ENCODE data around the gene ABCC2. TPM values are rescaled to one million over a fixed set of nuclear protein-coding genes. Genes with fewer than 3 reads are reported as not detected.

Gene ABCC2
- total and polyA plus RNA-seq, 2 donors (not counting 1 experiment from before 2014, with no cell fraction given) = 0.17 to 0.66 TPM

DNA sequence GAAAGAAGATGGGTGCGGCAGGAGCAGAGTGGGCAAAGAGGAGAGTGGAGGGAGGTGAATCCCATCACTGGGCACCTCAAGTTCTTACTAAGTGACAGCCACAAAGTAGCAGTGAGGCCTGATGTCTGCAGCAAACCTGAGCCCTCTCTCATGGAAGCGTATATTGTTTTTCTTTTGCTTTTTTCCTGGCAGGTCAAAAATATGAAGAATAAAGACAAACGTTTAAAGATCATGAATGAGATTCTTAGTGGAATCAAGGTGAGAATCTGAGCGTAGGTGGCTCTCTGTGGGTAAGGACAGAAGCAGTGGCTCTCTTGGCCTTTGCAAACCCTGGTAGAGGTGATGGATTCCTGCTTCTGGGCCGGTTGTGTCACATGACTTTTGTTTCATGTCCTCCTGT is 22.8 kb downstream of the ABCC2 start:
- Histone ChIP-seq H3K9me3 (ENCODE audit: control insufficient read depth, insufficient read depth, low read depth, low read length) (no peaks in the 10 kb centered on the region), H3K36me3 (ENCODE audit: control insufficient read depth, insufficient read depth, low read length) (no peaks in the 10 kb centered on the region), H3K4me1 (ENCODE audit: control insufficient read depth, extremely low read depth, insufficient read depth, low read length) (no peaks in the 10 kb centered on the region), H4K20me1 (ENCODE audit: control insufficient read depth, extremely low read depth, insufficient read depth, low read length) (no peaks in the 10 kb centered on the region), H2AFZ (ENCODE audit: low read length) (no peak overlapping the region), H3K4me2 (ENCODE audit: extremely low read depth, insufficient read depth, low read length) (no peak overlapping the region), H3K4me3 (replicated peaks in 1 of 4; ENCODE audit: control extremely low read depth in 1 of 4, insufficient read depth in 1 of 4, low read depth in 3 of 4, low read length in 4 of 4) (no peak overlapping the region), H3K9ac (ENCODE audit: insufficient read depth, low read length) (no peak overlapping the region), H3K79me2 (ENCODE audit: control insufficient read depth, insufficient read depth, low read length) (no peaks in the 10 kb centered on the region), H3K27ac (ENCODE audit: insufficient read depth, low read length) (no peak overlapping the region), H3K27me3 (ENCODE audit: control insufficient read depth, insufficient read depth, low read length) (no peaks in the 10 kb centered on the region)
- TF ChIP-seq, protein P1, sequence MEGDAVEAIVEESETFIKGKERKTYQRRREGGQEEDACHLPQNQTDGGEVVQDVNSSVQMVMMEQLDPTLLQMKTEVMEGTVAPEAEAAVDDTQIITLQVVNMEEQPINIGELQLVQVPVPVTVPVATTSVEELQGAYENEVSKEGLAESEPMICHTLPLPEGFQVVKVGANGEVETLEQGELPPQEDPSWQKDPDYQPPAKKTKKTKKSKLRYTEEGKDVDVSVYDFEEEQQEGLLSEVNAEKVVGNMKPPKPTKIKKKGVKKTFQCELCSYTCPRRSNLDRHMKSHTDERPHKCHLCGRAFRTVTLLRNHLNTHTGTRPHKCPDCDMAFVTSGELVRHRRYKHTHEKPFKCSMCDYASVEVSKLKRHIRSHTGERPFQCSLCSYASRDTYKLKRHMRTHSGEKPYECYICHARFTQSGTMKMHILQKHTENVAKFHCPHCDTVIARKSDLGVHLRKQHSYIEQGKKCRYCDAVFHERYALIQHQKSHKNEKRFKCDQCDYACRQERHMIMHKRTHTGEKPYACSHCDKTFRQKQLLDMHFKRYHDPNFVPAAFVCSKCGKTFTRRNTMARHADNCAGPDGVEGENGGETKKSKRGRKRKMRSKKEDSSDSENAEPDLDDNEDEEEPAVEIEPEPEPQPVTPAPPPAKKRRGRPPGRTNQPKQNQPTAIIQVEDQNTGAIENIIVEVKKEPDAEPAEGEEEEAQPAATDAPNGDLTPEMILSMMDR (conservative IDR thresholded peaks at IDR 0.05 in 1 of 2, IDR thresholded peaks at IDR 0.05 in 1 of 2; ENCODE audit: low read depth in 1 of 2, low read length in 2 of 2) = no peak
- TF ChIP-seq EZH2 (IDR thresholded peaks at IDR 0.05; ENCODE audit: low read length, missing control alignments) = no peak
- no peak for DNase-seq (ENCODE audit: low read depth in 2 of 2)

DNA sequence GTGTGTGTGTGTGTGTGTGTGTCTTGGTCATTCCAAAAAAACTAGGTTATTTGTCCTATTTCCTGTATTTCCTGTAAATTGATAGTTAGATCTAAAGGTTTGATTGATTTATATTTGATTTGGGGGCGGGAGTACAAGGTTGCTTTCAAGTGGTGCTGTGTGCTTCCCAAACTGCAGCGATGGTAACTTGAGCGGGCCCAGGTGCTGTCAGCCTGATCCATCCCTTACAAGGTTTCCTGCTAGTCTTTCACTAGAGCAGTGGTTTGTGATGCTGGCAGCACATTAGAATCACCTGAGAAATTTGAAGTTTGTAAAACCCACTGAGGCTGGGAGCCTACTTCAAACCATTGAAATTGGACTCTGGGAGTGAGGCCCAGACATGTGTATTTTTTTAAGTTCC is 23.7 kb downstream of the ABCC2 start:
- no peaks in the 10 kb centered on the region for H3K9me3 ChIP-seq (ENCODE audit: control insufficient read depth, insufficient read depth, low read depth, low read length)
- DNase-seq (ENCODE audit: low read depth in 2 of 2) = no peak
- H3K4me3 ChIP-seq (replicated peaks in 1 of 4; ENCODE audit: control extremely low read depth in 1 of 4, insufficient read depth in 1 of 4, low read depth in 3 of 4, low read length in 4 of 4) = no peak overlapping the region
- H4K20me1 ChIP-seq (ENCODE audit: control insufficient read depth, extremely low read depth, insufficient read depth, low read length) = no peaks in the 10 kb centered on the region
- no peaks in the 10 kb centered on the region for H3K36me3 ChIP-seq (ENCODE audit: control insufficient read depth, insufficient read depth, low read length)
- no peaks in the 10 kb centered on the region for H3K4me1 ChIP-seq (ENCODE audit: control insufficient read depth, extremely low read depth, insufficient read depth, low read length)
- H3K27ac ChIP-seq (ENCODE audit: insufficient read depth, low read length) = no peak overlapping the region
- H3K9ac ChIP-seq (ENCODE audit: insufficient read depth, low read length) = no peak overlapping the region
- H2AFZ ChIP-seq (ENCODE audit: low read length) = no peak overlapping the region
- H3K79me2 ChIP-seq (ENCODE audit: control insufficient read depth, insufficient read depth, low read length) = no peaks in the 10 kb centered on the region
- TF ChIP-seq EZH2 (IDR thresholded peaks at IDR 0.05; ENCODE audit: low read length, missing control alignments) = no peak
- TF ChIP-seq, protein P1 (conservative IDR thresholded peaks at IDR 0.05 in 1 of 2, IDR thresholded peaks at IDR 0.05 in 1 of 2; ENCODE audit: low read depth in 1 of 2, low read length in 2 of 2) = no peak
- no peaks in the 10 kb centered on the region for H3K27me3 ChIP-seq (ENCODE audit: control insufficient read depth, insufficient read depth, low read length)
- no peak overlapping the region for H3K4me2 ChIP-seq (ENCODE audit: extremely low read depth, insufficient read depth, low read length)

DNA sequence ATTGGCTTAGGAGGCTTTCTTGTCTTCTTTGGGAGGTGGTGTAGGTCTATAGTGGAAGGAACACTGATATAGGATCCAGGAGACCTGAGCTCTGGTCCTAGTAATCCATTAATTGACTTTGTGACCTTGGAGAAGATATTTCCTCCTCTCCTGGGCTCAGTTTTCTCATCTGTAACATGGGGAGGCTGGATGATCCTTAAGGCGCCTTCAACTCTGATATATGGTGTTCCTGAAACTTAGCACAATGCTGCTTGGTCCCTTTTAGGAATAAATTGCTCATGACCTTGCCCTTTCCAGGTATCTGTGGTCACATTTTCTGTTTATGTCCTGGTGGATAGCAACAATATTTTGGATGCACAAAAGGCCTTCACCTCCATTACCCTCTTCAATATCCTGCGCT is 25.3 kb downstream of the ABCC2 start:
- H3K9me3 ChIP-seq (ENCODE audit: control insufficient read depth, insufficient read depth, low read depth, low read length) = no peaks in the 10 kb centered on the region
- H3K79me2 ChIP-seq (ENCODE audit: control insufficient read depth, insufficient read depth, low read length) = no peaks in the 10 kb centered on the region
- H3K27ac ChIP-seq (ENCODE audit: insufficient read depth, low read length) = no peak overlapping the region
- no peaks in the 10 kb centered on the region for H4K20me1 ChIP-seq (ENCODE audit: control insufficient read depth, extremely low read depth, insufficient read depth, low read length)
- H3K9ac ChIP-seq (ENCODE audit: insufficient read depth, low read length) = no peak overlapping the region
- no peaks in the 10 kb centered on the region for H3K4me1 ChIP-seq (ENCODE audit: control insufficient read depth, extremely low read depth, insufficient read depth, low read length)
- no peak overlapping the region for H3K4me2 ChIP-seq (ENCODE audit: extremely low read depth, insufficient read depth, low read length)
- no peak overlapping the region for H3K4me3 ChIP-seq (replicated peaks in 1 of 4; ENCODE audit: control extremely low read depth in 1 of 4, insufficient read depth in 1 of 4, low read depth in 3 of 4, low read length in 4 of 4)
- no peaks in the 10 kb centered on the region for H3K27me3 ChIP-seq (ENCODE audit: control insufficient read depth, insufficient read depth, low read length)
- no peak for DNase-seq (ENCODE audit: low read depth in 2 of 2)
- TF ChIP-seq, protein P1 (conservative IDR thresholded peaks at IDR 0.05 in 1 of 2, IDR thresholded peaks at IDR 0.05 in 1 of 2; ENCODE audit: low read depth in 1 of 2, low read length in 2 of 2) = no peak
- no peak for TF ChIP-seq EZH2 (IDR thresholded peaks at IDR 0.05; ENCODE audit: low read length, missing control alignments)
- H2AFZ ChIP-seq (ENCODE audit: low read length) = no peak overlapping the region
- no peaks in the 10 kb centered on the region for H3K36me3 ChIP-seq (ENCODE audit: control insufficient read depth, insufficient read depth, low read length)
